CD8-positive, alpha-beta memory T cell (primary cell): ENCODE measurements around the gene SOX2. TPM values are rescaled to one million over a fixed set of nuclear protein-coding genes. Genes with fewer than 3 reads are reported as not detected.
"Not testable (repeated sequence)": the region's sequence is repeated elsewhere in the genome, so short reads cannot be mapped to it uniquely, and the experiment has no call there.

ENCODE experiments used
- CTCF ChIA-PET: fragments of 350-600 bp; sonication (Branson Sonifier 250); formaldehyde crosslinking; loops from one replicate; lab custom pipeline; 2021; ENCODE audit warnings: antibody characterized with exemption; lab: Charles Lee
- POLR2A ChIA-PET: fragments of 350-600 bp; sonication (Branson Sonifier 250); formaldehyde crosslinking; loops from one replicate; lab custom pipeline; 2021; ENCODE audit warnings: antibody characterized with exemption; lab: Charles Lee
- DNase-seq, 5 donors: peaks; one replicate each; pipeline versions ENCODE4 v3.0.0 to v3.0.0-alpha.2; 2020 to 2022; ENCODE audit warnings: mixed read lengths in 1 of 5
- H3K27ac ChIP-seq: one replicate; pipeline ENCODE4 v1.7.0; 2013; ENCODE audit warnings: low read depth, mild to moderate bottlenecking, low read length, moderate library complexity
- H3K27me3 ChIP-seq: 2 replicates; pipeline ENCODE4 v1.7.0; 2013; ENCODE audit warnings: low read length, mild to moderate bottlenecking; ENCODE audit not compliant: insufficient read depth, poor library complexity, severe bottlenecking
- H3K36me3 ChIP-seq: 2 replicates; pipeline ENCODE4 v1.7.0; 2013; ENCODE audit warnings: mild to moderate bottlenecking, low read length, moderate library complexity; ENCODE audit not compliant: insufficient read depth
- H3K4me1 ChIP-seq: 2 replicates; pipeline ENCODE4 v1.7.0; 2013; ENCODE audit warnings: mild to moderate bottlenecking, low read length, moderate library complexity; ENCODE audit not compliant: insufficient read depth
- H3K4me3 ChIP-seq: 2 replicates; pipeline ENCODE4 v1.7.0; 2013; ENCODE audit warnings: mild to moderate bottlenecking, low read length
- H3K9me3 ChIP-seq: 2 replicates; pipeline ENCODE4 v1.7.0; 2013; ENCODE audit warnings: mild to moderate bottlenecking, low read length
- H3K27ac Mint-ChIP-seq, 8 donors: one replicate each; pipeline ENCODE4 v1.8.0; 2020 to 2021; ENCODE audit warnings: mixed read lengths in 8 of 8, mild to moderate bottlenecking in 6 of 8, inconsistent platforms in 3 of 8, moderate library complexity in 3 of 8
- H3K27me3 Mint-ChIP-seq, 2 donors: one replicate each; pipeline ENCODE4 v1.8.0; 2020 to 2021; ENCODE audit warnings: mixed read lengths in 2 of 2, mild to moderate bottlenecking in 1 of 2, moderate library complexity in 1 of 2
- H3K36me3 Mint-ChIP-seq, 3 donors: one replicate each; pipeline ENCODE4 v1.8.0; 2020 to 2021; ENCODE audit warnings: mixed read lengths in 3 of 3, inconsistent platforms in 1 of 3, mild to moderate bottlenecking in 1 of 3
- H3K4me1 Mint-ChIP-seq, 3 donors: one replicate each; pipeline ENCODE4 v1.8.0; 2020 to 2021; ENCODE audit warnings: mixed read lengths in 3 of 3, inconsistent platforms in 1 of 3, mild to moderate bottlenecking in 1 of 3
- H3K4me3 Mint-ChIP-seq, 7 donors: one replicate each; pipeline ENCODE4 v1.8.0; 2020 to 2021; ENCODE audit warnings: mixed read lengths in 7 of 7, mild to moderate bottlenecking in 6 of 7, moderate library complexity in 4 of 7, inconsistent platforms in 2 of 7
- H3K9me3 Mint-ChIP-seq, 5 donors: one replicate each; pipeline ENCODE4 v1.8.0; 2020 to 2022; ENCODE audit warnings: mixed read lengths in 5 of 5, mild to moderate bottlenecking in 3 of 5, moderate library complexity in 2 of 5, inconsistent platforms in 1 of 5
- polyA plus RNA-seq: library from polyadenylated mRNA; unstranded; fragments of 300-500 nt; fragmentation: Illumina TruSeq; gene quantifications from one replicate; pipeline ENCODE4 v1.2.3, GENCODE V29; 2021
- total RNA-seq, 2 experiments: library from RNA; stranded (reverse); gene quantifications; one replicate each; pipeline ENCODE4 v1.2.3, GENCODE V29; 2021

The SOX2 gene
- total and polyA plus RNA-seq, 3 experiments from 2014 or later: not detected

- POLR2A ChIA-PET: no interaction called here
- H3K4me3 ChIP-seq: no peak overlapping the region
- H3K9me3 Mint-ChIP-seq: peaks cover 0 to 6% (median 0%) of the 10 kb centered on the region in 5 donors
These were observed 50.2 kb downstream of the SOX2 start for GRCh38 chr3:181761906-181762305.

GRCh38 chr3:181764033-181764432, 52.3 kb downstream of the SOX2 start:
- H3K27me3 Mint-ChIP-seq, POLR2A ChIA-PET, H3K4me1 ChIP-seq, H3K9me3 Mint-ChIP-seq, H3K36me3 Mint-ChIP-seq, H3K27me3 ChIP-seq, H3K4me3 Mint-ChIP-seq, CTCF ChIA-PET, DNase-seq, H3K36me3 ChIP-seq, H3K4me3 ChIP-seq, H3K4me1 Mint-ChIP-seq, H3K27ac ChIP-seq, H3K9me3 ChIP-seq, H3K27ac Mint-ChIP-seq: not testable (repeated sequence)

More at GRCh38 chr3:181761906-181762305, 50.2 kb downstream of the SOX2 start:
- Mint-ChIP-seq H3K4me3 (no peak overlapping the region), H3K36me3 (no peaks in the 10 kb centered on the region), H3K27ac (no peak overlapping the region), H3K27me3 (no peaks in the 10 kb centered on the region), H3K4me1 (no peaks in the 10 kb centered on the region)
- Histone ChIP-seq H3K27ac (no peak overlapping the region), H3K27me3 (no peaks in the 10 kb centered on the region), H3K9me3 (no peaks in the 10 kb centered on the region), H3K4me1 (no peaks in the 10 kb centered on the region), H3K36me3 (no peaks in the 10 kb centered on the region)
- no peak for DNase-seq
- CTCF ChIA-PET: no interaction called here
